KMS-11 (cell line): ENCODE data around the gene PLXDC2.

Source experiments
- H2AFZ ChIP-seq: fragments of 200-600 bp; sonication (generic); 2 replicates; pipeline ENCODE4 v1.6.1; 2016; ENCODE audit warnings: antibody characterized with exemption, mixed run types, low read depth
- H3K27ac ChIP-seq: fragments of 200-600 bp; sonication (generic); 2 replicates; pipeline ENCODE4 v1.6.1; 2016; ENCODE audit warnings: mild to moderate bottlenecking, mixed run types
- H3K27me3 ChIP-seq: fragments of 200-600 bp; sonication (generic); 2 replicates; pipeline ENCODE4 v1.6.1; 2017; ENCODE audit warnings: mild to moderate bottlenecking, low read depth, mixed run types, moderate library complexity; ENCODE audit not compliant: insufficient read depth
- H3K36me3 ChIP-seq: fragments of 200-600 bp; sonication (generic); 2 replicates; pipeline ENCODE4 v1.6.1; 2017; ENCODE audit warnings: mild to moderate bottlenecking, mixed run types; ENCODE audit not compliant: insufficient read depth
- H3K4me1 ChIP-seq: fragments of 200-600 bp; sonication (generic); 2 replicates; pipeline ENCODE4 v1.6.1; 2016; ENCODE audit warnings: mild to moderate bottlenecking, low read depth, mixed run types; ENCODE audit not compliant: poor library complexity, severe bottlenecking
- H3K4me2 ChIP-seq: fragments of 200-600 bp; sonication (generic); 2 replicates; pipeline ENCODE4 v1.7.0; 2016; ENCODE audit warnings: mild to moderate bottlenecking, mixed run types
- H3K4me3 ChIP-seq: fragments of 200-600 bp; sonication (generic); IDR thresholded peaks from 2 replicates; pipeline ENCODE4 v1.6.1; 2017; ENCODE audit warnings: low read depth, low read length, mixed read lengths; ENCODE audit not compliant: insufficient read depth
- H3K79me2 ChIP-seq: fragments of 200-600 bp; sonication (generic); 2 replicates; pipeline ENCODE4 v1.6.1; 2016; ENCODE audit warnings: low read depth, mixed run types; ENCODE audit not compliant: insufficient read depth
- H3K9ac ChIP-seq: fragments of 200-600 bp; sonication (generic); 2 replicates; pipeline ENCODE4 v1.6.1; 2016; ENCODE audit warnings: mild to moderate bottlenecking, mixed run types
- H4K20me1 ChIP-seq: fragments of 200-600 bp; sonication (generic); 2 replicates; pipeline ENCODE4 v1.6.1; 2016; ENCODE audit warnings: mild to moderate bottlenecking, mixed run types; ENCODE audit not compliant: insufficient read depth
- TF ChIP-seq, protein P1 (sequence below): fragments of 200-600 bp; sonication (generic); conservative IDR thresholded peaks from 2 replicates; pipeline ENCODE4 v1.6.1; 2017; ENCODE audit warnings: low read depth, mild to moderate bottlenecking, antibody characterized with exemption, low read length, moderate library complexity, mixed read lengths

The PLXDC2 gene

DNA sequence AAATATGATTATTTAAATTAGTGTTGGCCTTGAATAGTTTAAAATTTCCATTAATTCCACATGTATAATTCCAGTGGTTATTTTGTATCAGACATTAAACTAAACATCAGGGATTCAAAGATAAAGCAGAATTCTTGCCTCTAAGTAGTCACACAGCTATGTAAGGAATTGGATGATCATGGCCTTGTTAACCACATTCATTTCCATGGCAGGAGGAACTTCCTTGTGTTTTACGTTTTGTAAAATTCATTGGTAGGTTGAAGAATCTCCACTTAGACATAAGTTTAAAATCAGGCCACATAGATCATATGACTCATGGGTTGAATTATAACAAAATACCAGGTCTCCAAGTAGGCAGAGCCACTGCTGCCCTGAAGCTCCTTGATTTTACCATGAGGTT, 289.7 kb downstream of the PLXDC2 start:
- Histone ChIP-seq H3K4me3 (no peak overlapping the region), H3K27me3 (no peaks in the 10 kb centered on the region), H3K79me2 (no peaks in the 10 kb centered on the region), H3K4me1 (no peaks in the 10 kb centered on the region), H4K20me1 (no peaks in the 10 kb centered on the region), H3K27ac (no peak overlapping the region), H2AFZ (no peak overlapping the region), H3K36me3 (no peaks in the 10 kb centered on the region), H3K4me2 (no peak overlapping the region), H3K9ac (no peak overlapping the region)
- TF ChIP-seq, protein P1, sequence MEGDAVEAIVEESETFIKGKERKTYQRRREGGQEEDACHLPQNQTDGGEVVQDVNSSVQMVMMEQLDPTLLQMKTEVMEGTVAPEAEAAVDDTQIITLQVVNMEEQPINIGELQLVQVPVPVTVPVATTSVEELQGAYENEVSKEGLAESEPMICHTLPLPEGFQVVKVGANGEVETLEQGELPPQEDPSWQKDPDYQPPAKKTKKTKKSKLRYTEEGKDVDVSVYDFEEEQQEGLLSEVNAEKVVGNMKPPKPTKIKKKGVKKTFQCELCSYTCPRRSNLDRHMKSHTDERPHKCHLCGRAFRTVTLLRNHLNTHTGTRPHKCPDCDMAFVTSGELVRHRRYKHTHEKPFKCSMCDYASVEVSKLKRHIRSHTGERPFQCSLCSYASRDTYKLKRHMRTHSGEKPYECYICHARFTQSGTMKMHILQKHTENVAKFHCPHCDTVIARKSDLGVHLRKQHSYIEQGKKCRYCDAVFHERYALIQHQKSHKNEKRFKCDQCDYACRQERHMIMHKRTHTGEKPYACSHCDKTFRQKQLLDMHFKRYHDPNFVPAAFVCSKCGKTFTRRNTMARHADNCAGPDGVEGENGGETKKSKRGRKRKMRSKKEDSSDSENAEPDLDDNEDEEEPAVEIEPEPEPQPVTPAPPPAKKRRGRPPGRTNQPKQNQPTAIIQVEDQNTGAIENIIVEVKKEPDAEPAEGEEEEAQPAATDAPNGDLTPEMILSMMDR: no peak

DNA sequence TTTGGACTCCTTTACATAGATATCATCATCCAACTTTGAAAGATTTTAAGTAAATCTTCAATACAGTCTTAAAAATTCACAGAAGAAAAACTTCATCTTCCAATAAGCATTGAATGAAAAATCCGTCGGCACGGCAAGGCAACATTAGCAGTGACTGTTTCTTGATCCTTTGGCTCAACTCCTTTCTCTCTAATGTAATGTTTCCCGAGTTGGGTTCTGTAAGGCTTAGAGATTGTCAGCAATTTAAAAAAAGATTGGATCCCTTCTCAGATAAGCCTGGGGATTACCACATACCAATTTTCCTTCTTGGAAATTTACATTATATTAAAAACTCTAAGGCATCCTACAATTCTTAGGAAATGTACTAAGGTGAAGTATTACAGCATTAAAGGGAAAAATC, 291.8 kb downstream of the PLXDC2 start:
- TF ChIP-seq, protein P1: no peak
- Histone ChIP-seq H3K79me2 (no peaks in the 10 kb centered on the region), H3K4me2 (no peak overlapping the region), H3K27me3 (no peaks in the 10 kb centered on the region), H3K4me3 (no peak overlapping the region), H3K4me1 (no peaks in the 10 kb centered on the region), H2AFZ (no peak overlapping the region), H4K20me1 (no peaks in the 10 kb centered on the region), H3K36me3 (no peaks in the 10 kb centered on the region), H3K9ac (no peak overlapping the region), H3K27ac (no peak overlapping the region)

DNA sequence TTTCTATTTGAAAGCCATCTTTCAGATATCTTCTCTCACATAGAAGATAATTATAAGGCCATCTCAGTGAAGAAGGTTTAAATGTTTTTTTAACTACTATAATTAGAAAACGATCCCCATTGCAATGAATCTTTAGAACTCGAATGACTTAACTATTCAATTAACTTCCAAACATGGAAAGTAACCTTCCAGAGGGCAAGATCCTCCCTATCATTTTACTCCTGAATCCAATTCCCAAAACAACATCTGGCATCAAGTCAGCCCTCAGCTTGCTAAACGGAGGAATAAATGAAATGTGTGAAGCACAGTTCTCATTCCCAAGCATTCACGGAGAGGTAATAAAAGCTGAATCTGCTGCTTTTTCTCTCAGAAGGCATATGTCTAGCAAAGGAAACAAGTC, 293.4 kb downstream of the PLXDC2 start:
- Histone ChIP-seq H3K36me3 (no peaks in the 10 kb centered on the region), H3K27me3 (no peaks in the 10 kb centered on the region), H3K9ac (no peak overlapping the region), H2AFZ (no peak overlapping the region), H3K4me3 (no peak overlapping the region), H3K4me2 (no peak overlapping the region), H3K79me2 (no peaks in the 10 kb centered on the region), H3K4me1 (no peaks in the 10 kb centered on the region), H3K27ac (no peak overlapping the region), H4K20me1 (no peaks in the 10 kb centered on the region)
- TF ChIP-seq, protein P1: no peak

DNA sequence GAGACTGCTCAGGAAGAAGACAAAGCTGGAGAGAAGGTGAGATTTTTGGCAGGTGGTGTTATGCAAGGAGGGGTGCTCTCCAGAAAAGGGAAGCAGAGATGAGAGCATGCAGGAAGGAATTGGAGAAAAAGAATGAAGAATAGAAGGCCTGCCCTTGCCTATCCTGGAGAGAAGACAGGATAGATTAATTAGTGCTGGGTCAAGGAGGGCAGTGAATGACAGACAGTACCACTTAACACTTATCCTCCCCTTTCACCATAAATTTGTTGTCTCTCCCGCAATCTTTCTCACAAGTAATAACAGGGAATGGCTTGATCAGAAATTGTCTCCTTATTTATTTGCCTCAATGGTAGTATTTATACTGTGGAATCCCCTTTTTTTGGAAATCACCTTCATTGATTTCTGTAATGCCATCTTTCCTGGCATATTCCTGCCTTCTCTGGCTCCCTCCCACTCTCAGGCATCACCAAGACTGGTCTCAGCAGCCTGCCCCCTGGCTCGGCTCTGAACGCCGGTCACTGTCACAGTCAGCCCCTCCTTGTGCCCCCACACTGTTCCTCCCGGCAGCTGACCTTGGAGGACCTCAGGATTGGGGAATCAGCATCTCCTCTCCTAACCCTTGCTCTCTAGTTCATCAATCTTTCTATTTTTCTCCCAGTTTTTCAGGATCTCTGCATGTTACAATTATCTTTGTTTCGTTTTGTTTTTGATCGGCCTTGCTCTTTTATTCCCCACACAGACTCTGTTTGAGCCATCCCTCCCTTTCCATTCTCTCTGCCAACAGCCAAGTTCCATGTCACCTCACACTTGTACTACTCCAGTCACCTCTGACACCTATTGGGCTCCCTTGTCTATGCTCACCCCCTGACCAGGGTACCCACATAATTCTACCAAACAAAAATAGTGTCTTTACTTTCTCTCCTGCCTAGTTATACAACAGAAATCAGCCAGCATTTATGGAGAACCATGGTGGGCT, 294.2 kb downstream of the PLXDC2 start:
- H3K36me3 ChIP-seq: no peaks in the 10 kb centered on the region
- no peaks in the 10 kb centered on the region for H4K20me1 ChIP-seq
- H3K4me1 ChIP-seq: no peaks in the 10 kb centered on the region
- H3K4me2 ChIP-seq: no peak overlapping the region
- H3K79me2 ChIP-seq: no peaks in the 10 kb centered on the region
- no peak overlapping the region for H3K4me3 ChIP-seq
- H2AFZ ChIP-seq: no peak overlapping the region
- no peaks in the 10 kb centered on the region for H3K27me3 ChIP-seq
- no peak overlapping the region for H3K9ac ChIP-seq
- TF ChIP-seq, protein P1: no peak
- H3K27ac ChIP-seq: no peak overlapping the region
